HEK293 (cell line): ENCODE data around the gene BRWD1.
A peak's percentile ranks its signal among the peaks of the same experiment; 100 is the strongest.

Source experiments
- CTCF ChIA-PET: fragments of 350-600 bp; formaldehyde crosslinking; extraction: SDS; loops from one replicate; lab custom pipeline; 2021; ENCODE audit warnings: antibody characterized with exemption; lab: Yijun Ruan, JAX
- POLR2A ChIA-PET: fragments of 300-600 bp; formaldehyde crosslinking; extraction: SDS; loops from one replicate; lab custom pipeline; 2020; ENCODE audit warnings: antibody characterized with exemption, inconsistent platforms; lab: Yijun Ruan, JAX
- H3K27ac ChIP-seq: fragments of 200-500 bp; sonication (Bioruptor generic); 2 replicates; pipeline ENCODE4 v1.5.1; 2014; ENCODE audit warnings: low read depth, low read length, control low read depth, inconsistent platforms; ENCODE audit errors: extremely low read depth
- H3K36me3 ChIP-seq, 2 experiments: fragments of 200-500 bp in 1 of 2; sonication (Bioruptor generic) in 1 of 2; 1 replicate in 1 of 2; 2 replicates in 1 of 2; pipeline ENCODE4 v1.5.1; 2014 to 2017; ENCODE audit warnings: inconsistent platforms in 2 of 2, low read length in 2 of 2; ENCODE audit not compliant: control insufficient read depth in 2 of 2, insufficient read depth in 1 of 2
- H3K4me1 ChIP-seq: fragments of 200-500 bp; sonication (Bioruptor generic); 2 replicates; pipeline ENCODE4 v1.5.1; 2014; ENCODE audit warnings: mild to moderate bottlenecking, low read length, inconsistent platforms; ENCODE audit not compliant: control insufficient read depth, insufficient read depth
- H3K4me3 ChIP-seq: 2 replicates; pipeline ENCODE4 v1.5.1; 2011; ENCODE audit warnings: low read depth, mild to moderate bottlenecking, control low read depth, low read length, moderate library complexity
- H3K9me3 ChIP-seq: fragments of 200-500 bp; sonication (Bioruptor generic); 2 replicates; pipeline ENCODE4 v1.5.1; 2014; ENCODE audit warnings: low read depth, low read length, inconsistent platforms; ENCODE audit not compliant: control insufficient read depth, insufficient read depth
- GLIS1 ChIP-seq: fragments of 450-650 bp; formaldehyde crosslinking; IDR thresholded peaks from 2 replicates; pipeline ENCODE4 v1.5.1; 2016; ENCODE audit warnings: missing biosample characterization, missing genetic modification characterization
- SCRT1 ChIP-seq: fragments of 450-650 bp; formaldehyde crosslinking; IDR thresholded peaks from 2 replicates; pipeline ENCODE4 v1.5.1; 2016; ENCODE audit warnings: missing biosample characterization, missing genetic modification characterization, borderline replicate concordance
- ZBTB17 ChIP-seq: fragments of 450-650 bp; formaldehyde crosslinking; IDR thresholded peaks from 2 replicates; pipeline ENCODE4 v1.5.1; 2016; ENCODE audit warnings: missing biosample characterization, missing genetic modification characterization
- ZEB2 ChIP-seq: fragments of 450-650 bp; formaldehyde crosslinking; IDR thresholded peaks from 2 replicates; pipeline ENCODE4 v1.5.1; 2016; ENCODE audit warnings: missing biosample characterization, missing genetic modification characterization
- ZNF133 ChIP-seq: fragments of 450-650 bp; formaldehyde crosslinking; IDR thresholded peaks from 2 replicates; pipeline ENCODE4 v1.5.1; 2016; ENCODE audit warnings: missing biosample characterization, missing genetic modification characterization
- ZNF155 ChIP-seq: fragments of 450-650 bp; formaldehyde crosslinking; IDR thresholded peaks from 2 replicates; pipeline ENCODE4 v1.5.1; 2016; ENCODE audit warnings: missing biosample characterization, missing genetic modification characterization
- ZNF16 ChIP-seq: fragments of 450-650 bp; formaldehyde crosslinking; IDR thresholded peaks from 2 replicates; pipeline ENCODE4 v1.5.1; 2016; ENCODE audit warnings: low read depth, missing biosample characterization, missing genetic modification characterization
- ZNF274 ChIP-seq, 2 experiments: fragments of 200-500 bp in 1 of 2; fragments of 450-650 bp in 1 of 2; sonication (Bioruptor generic) in 1 of 2; formaldehyde crosslinking in 1 of 2; IDR thresholded peaks; 2 replicates each; pipeline versions ENCODE4 v1.5.1 to v1.6.1; 2014 to 2016; ENCODE audit warnings: borderline replicate concordance in 1 of 2, inconsistent platforms in 1 of 2, low read length in 1 of 2, missing biosample characterization in 1 of 2, missing genetic modification characterization in 1 of 2
- ZNF302 ChIP-seq: fragments of 450-650 bp; formaldehyde crosslinking; IDR thresholded peaks from 2 replicates; pipeline ENCODE4 v1.5.1; 2016; ENCODE audit warnings: missing biosample characterization, missing genetic modification characterization, low read depth
- ZNF610 ChIP-seq: fragments of 450-650 bp; formaldehyde crosslinking; IDR thresholded peaks from 2 replicates; pipeline ENCODE4 v1.5.1; 2016; ENCODE audit warnings: missing biosample characterization, missing genetic modification characterization, borderline replicate concordance
- ZNF76 ChIP-seq: fragments of 450-650 bp; formaldehyde crosslinking; IDR thresholded peaks from 2 replicates; pipeline ENCODE4; 2016; ENCODE audit warnings: low read depth, missing biosample characterization, missing genetic modification characterization, borderline replicate concordance
- ZNF776 ChIP-seq: fragments of 450-650 bp; formaldehyde crosslinking; IDR thresholded peaks from 2 replicates; pipeline ENCODE4 v1.5.0; 2017; ENCODE audit warnings: missing biosample characterization, missing genetic modification characterization, borderline replicate concordance
- ZNF785 ChIP-seq: fragments of 450-650 bp; formaldehyde crosslinking; IDR thresholded peaks from 2 replicates; pipeline ENCODE4 v1.5.1; 2016; ENCODE audit warnings: missing biosample characterization, missing genetic modification characterization
- TF ChIP-seq, protein P1 (sequence below): fragments of 450-650 bp; formaldehyde crosslinking; IDR thresholded peaks from 2 replicates; pipeline ENCODE4 v1.5.1; 2016; ENCODE audit warnings: missing biosample characterization, missing genetic modification characterization, borderline replicate concordance
- TF ChIP-seq, protein P2 (sequence below): IDR thresholded peaks from 2 replicates; pipeline ENCODE4 v1.6.1; 2011; ENCODE audit warnings: mild to moderate bottlenecking, low read depth, low read length, borderline replicate concordance
- TF ChIP-seq, protein P3 (sequence below): fragments of 450-650 bp; formaldehyde crosslinking; IDR thresholded peaks from 2 replicates; pipeline ENCODE4 v1.5.1; 2016; ENCODE audit warnings: missing biosample characterization, missing genetic modification characterization

The BRWD1 gene

DNA sequence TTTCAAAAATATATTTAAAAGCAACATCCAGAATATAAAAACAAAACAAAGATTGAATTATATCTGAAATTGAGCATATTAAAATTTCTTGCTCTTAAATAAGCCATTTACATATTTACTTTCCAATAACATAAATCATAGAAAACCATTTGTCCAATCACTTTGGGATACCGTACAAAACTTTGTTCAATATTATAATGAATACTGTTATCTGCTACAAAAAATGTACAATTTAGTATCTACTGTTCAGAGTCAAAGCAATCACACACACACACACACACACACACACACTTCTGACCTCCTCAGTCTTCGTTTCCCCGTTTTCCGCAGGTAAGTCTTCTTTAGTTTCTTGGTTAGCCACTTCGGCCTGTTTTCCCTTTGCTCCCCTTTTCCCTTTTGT is 31.4 kb upstream of the BRWD1 start (continued):
- TF ChIP-seq ZNF274 (IDR thresholded peaks at IDR 0.05; ENCODE audit: low read length) (no peak), ZNF274 (tag by site-specific recombination; IDR thresholded peaks at IDR 0.05; ENCODE audit: borderline replicate concordance) (no peak), ZNF610 (tag by site-specific recombination) (no peak)

DNA sequence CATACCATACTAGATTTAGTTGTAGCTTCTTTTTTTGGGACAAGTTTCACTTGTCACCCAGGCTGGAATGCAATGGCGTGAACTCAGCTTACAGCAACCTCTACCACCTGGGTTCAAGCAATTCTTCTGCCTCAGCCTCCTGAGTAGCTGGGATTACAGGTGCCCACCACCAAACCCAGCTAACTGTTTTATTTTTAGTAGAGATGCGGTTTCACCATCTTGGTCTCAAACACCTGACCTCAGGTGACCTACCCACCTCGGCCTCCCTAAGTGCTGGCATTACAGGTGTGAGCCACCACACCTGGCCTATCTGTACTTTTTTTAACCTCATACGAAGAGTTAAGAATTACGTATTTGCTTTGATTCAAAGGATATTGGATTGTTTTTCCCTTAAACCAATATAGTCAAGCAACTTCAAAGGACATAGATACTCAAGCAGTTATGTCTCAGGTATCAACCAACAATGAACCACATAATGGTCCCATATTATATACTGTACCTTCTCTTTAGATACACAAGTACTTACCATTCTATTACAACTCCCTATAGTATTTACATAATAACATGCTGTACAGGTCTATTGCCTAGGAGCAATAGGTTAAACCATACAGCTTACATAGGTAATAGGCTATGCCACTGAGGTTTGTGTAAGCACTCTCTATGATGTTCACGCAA is 28.0 kb upstream of the BRWD1 start:
- Histone ChIP-seq H3K4me3 (no peak overlapping the region), H3K9me3 (no peaks in the 10 kb centered on the region), H3K36me3 (peaks cover 36 to 53% of the 10 kb centered on the region in 2 experiments), H3K27ac (no peak overlapping the region), H3K4me1 (no peaks in the 10 kb centered on the region)
- POLR2A ChIA-PET: interaction anchor here (0.6 to 1.2 kb wide), 5 partner anchors 28 to 158 kb away, joined by 3 to 6 read pairs (median 5); partner anchors contain the start of genes BRWD1 and PSMG1
- TF ChIP-seq ZEB2 (tag by site-specific recombination) (peak; percentile 64; the same call in 1 of the 2 replicates), ZNF76 (no peak)
- CTCF ChIA-PET: no interaction called here

DNA sequence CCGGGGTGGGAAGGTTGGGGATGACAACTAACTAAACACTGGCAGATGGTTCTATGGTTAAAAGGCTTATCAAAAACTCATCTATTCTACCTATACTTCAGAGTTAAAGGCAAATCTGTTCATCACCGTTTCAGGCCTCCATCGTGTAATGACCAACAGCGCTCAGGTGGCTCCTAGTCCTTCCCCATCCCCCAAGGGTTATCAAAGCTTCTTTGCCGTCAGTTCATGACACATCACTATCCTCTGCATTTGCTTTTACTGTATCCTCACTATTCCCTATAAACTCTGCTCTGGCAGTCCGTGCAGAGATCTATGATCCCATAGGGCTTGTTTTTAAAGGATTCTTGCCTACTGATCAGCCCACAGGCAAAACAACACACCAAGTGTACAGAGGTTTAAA is 27.3 kb upstream of the BRWD1 start:
- no peaks in the 10 kb centered on the region for H3K9me3 ChIP-seq
- POLR2A ChIA-PET: interaction anchor here (0.6 to 3.3 kb wide), 6 partner anchors 8 to 157 kb away, joined by 3 to 21 read pairs (median 6); partner anchors contain the start of genes BRWD1, HMGN1 and PSMG1
- CTCF ChIA-PET: no interaction called here
- TF ChIP-seq ZNF302 (tag by site-specific recombination): no peak
- no peak for TF ChIP-seq SCRT1 (tag by site-specific recombination)
- TF ChIP-seq ZNF133 (tag by site-specific recombination): no peak
- TF ChIP-seq ZNF155 (tag by site-specific recombination): no peak
- TF ChIP-seq GLIS1 (tag by site-specific recombination): no peak
- TF ChIP-seq, protein P1, sequence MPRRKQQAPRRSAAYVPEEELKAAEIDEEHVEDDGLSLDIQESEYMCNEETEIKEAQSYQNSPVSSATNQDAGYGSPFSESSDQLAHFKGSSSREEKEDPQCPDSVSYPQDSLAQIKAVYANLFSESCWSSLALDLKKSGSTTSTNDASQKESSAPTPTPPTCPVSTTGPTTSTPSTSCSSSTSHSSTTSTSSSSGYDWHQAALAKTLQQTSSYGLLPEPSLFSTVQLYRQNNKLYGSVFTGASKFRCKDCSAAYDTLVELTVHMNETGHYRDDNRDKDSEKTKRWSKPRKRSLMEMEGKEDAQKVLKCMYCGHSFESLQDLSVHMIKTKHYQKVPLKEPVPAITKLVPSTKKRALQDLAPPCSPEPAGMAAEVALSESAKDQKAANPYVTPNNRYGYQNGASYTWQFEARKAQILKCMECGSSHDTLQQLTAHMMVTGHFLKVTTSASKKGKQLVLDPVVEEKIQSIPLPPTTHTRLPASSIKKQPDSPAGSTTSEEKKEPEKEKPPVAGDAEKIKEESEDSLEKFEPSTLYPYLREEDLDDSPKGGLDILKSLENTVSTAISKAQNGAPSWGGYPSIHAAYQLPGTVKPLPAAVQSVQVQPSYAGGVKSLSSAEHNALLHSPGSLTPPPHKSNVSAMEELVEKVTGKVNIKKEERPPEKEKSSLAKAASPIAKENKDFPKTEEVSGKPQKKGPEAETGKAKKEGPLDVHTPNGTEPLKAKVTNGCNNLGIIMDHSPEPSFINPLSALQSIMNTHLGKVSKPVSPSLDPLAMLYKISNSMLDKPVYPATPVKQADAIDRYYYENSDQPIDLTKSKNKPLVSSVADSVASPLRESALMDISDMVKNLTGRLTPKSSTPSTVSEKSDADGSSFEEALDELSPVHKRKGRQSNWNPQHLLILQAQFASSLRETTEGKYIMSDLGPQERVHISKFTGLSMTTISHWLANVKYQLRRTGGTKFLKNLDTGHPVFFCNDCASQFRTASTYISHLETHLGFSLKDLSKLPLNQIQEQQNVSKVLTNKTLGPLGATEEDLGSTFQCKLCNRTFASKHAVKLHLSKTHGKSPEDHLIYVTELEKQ (tag by site-specific recombination): no peak
- TF ChIP-seq, protein P2, sequence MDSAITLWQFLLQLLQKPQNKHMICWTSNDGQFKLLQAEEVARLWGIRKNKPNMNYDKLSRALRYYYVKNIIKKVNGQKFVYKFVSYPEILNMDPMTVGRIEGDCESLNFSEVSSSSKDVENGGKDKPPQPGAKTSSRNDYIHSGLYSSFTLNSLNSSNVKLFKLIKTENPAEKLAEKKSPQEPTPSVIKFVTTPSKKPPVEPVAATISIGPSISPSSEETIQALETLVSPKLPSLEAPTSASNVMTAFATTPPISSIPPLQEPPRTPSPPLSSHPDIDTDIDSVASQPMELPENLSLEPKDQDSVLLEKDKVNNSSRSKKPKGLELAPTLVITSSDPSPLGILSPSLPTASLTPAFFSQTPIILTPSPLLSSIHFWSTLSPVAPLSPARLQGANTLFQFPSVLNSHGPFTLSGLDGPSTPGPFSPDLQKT: no peak
- TF ChIP-seq ZNF785 (tag by site-specific recombination): no peak
- H3K36me3 ChIP-seq: peaks cover 35 to 46% of the 10 kb centered on the region in 2 experiments
- no peaks in the 10 kb centered on the region for H3K4me1 ChIP-seq
- H3K27ac ChIP-seq: no peak overlapping the region
- H3K4me3 ChIP-seq: no peak overlapping the region

DNA sequence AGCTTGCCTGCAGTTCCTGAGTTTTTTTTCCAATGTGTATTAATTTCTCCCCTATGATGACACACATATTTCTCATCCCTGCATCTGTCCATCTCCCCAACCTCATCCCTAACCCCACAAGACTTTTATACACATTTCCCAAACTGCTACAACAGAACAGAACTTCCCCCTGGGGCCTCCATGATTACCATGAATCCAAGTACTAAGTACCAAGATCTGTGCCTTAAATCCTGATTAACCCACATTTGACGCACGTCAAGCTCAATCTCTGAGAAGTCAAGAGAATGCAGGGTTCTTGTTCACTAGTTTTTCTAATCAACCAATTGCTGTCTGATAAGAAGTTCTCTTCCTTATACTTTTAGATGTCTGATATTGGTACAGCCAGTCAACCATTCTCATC is 25.8 kb upstream of the BRWD1 start:
- ChIA-PET CTCF (interaction anchor here (1.0 kb wide), 1 partner anchor 8 kb away, joined by 3 read pairs; no protein-coding TSS in a partner anchor), POLR2A (interaction anchor here (1.0 to 3.3 kb wide), 6 partner anchors 9 to 48 kb away, joined by 3 to 21 read pairs (median 6); partner anchors contain the start of genes BRWD1 and HMGN1)
- no peak overlapping the region for H3K27ac ChIP-seq

More for the DNA sequence above, 25.8 kb upstream of the BRWD1 start:
- H3K4me1 ChIP-seq: no peaks in the 10 kb centered on the region
- H3K36me3 ChIP-seq: peaks cover 22 to 33% of the 10 kb centered on the region in 2 experiments
- TF ChIP-seq, protein P3, sequence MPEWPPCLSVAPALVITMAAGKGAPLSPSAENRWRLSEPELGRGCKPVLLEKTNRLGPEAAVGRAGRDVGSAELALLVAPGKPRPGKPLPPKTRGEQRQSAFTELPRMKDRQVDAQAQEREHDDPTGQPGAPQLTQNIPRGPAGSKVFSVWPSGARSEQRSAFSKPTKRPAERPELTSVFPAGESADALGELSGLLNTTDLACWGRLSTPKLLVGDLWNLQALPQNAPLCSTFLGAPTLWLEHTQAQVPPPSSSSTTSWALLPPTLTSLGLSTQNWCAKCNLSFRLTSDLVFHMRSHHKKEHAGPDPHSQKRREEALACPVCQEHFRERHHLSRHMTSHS (tag by site-specific recombination): no peak
- TF ChIP-seq ZNF16 (tag by site-specific recombination) (no peak), ZNF776 (tag by site-specific recombination) (no peak), ZBTB17 (tag by site-specific recombination) (0 out of 2 replicates have a peak, but pooled peaks have one; percentile 12)
- no peaks in the 10 kb centered on the region for H3K9me3 ChIP-seq
- H3K4me3 ChIP-seq: no peak overlapping the region
